Psoas muscle (tissue), 8 donors: ENCODE data around the gene OR2T1. TPM values are rescaled to one million over a fixed set of nuclear protein-coding genes. Genes with fewer than 3 reads are reported as not detected.

Source experiments
- ATAC-seq, 4 donors: fragments of 200-7000 bp; cut with Tn5 transposase; one replicate each; pipeline ENCODE4 v1.9.1; 2020; ENCODE audit warnings: moderate library complexity in 3 of 4, mild to moderate bottlenecking in 2 of 4
- DNase-seq, 2 donors: peaks; one replicate each; pipeline ENCODE4 v3.0.0-alpha.2; 2020
- H3K27ac ChIP-seq: fragments of 200-600 bp; one replicate; pipeline ENCODE4 v1.8.0; 2022
- H3K27me3 ChIP-seq, 3 donors: fragments of 200-600 bp in 1 of 3; one replicate each; pipeline versions ENCODE4 v1.6.1 to v1.8.0; 2013 to 2022; ENCODE audit warnings: low read length in 2 of 3, mild to moderate bottlenecking in 2 of 3, moderate library complexity in 1 of 3; ENCODE audit not compliant: insufficient read depth in 3 of 3
- H3K36me3 ChIP-seq, 2 donors: fragments of 200-600 bp in 1 of 2; one replicate each; pipeline versions ENCODE4 v1.6.1 to v1.8.0; 2013 to 2022; ENCODE audit warnings: low read depth in 1 of 2, mild to moderate bottlenecking in 1 of 2, moderate library complexity in 1 of 2; ENCODE audit not compliant: insufficient read depth in 1 of 2
- H3K4me1 ChIP-seq: fragments of 200-600 bp; one replicate; pipeline ENCODE4 v1.8.0; 2022
- H3K4me3 ChIP-seq: fragments of 200-600 bp; one replicate; pipeline ENCODE4 v1.8.0; 2022; ENCODE audit warnings: mild to moderate bottlenecking
- H3K9me3 ChIP-seq: fragments of 200-600 bp; one replicate; pipeline ENCODE4 v1.8.0; 2022
- WGBS, 3 donors: extraction: QIAGEN DNeasy Blood & Tissue Kit; methylation state at CpG; one replicate each; pipeline versions ENCODE4 v1.1.6 to v1.1.7; 2013; 5-methylcytosine and 5-hydroxymethylcytosine counted together
- intact Hi-C, 2 donors: fragments of 100-400 bp; cut with DNase I; formaldehyde crosslinking; loops; one replicate each; pipeline versions ENCODE4 v1.11.0 to v1.14.2; 2022
- polyA plus RNA-seq, 3 donors: library from polyadenylated mRNA; stranded (reverse); fragments of 200-250 nt; gene quantifications; one replicate each; pipeline ENCODE4 v1.2.3, GENCODE V29; 2013
- total RNA-seq, 4 donors: library from RNA; stranded (reverse); fragmentation: NEBNext Ultra II Directional in 2 of 4; extraction: Animal tissue kit (Norgen Biotek cat#: 25700) in 2 of 4; gene quantifications; one replicate each; pipeline versions ENCODE4 v1.2.1 to v1.2.4, GENCODE V29; 2021 to 2023
- TF ChIP-seq, protein P1 (sequence below): fragments of 200-600 bp; IDR thresholded peaks from one replicate; pipeline ENCODE4 v1.8.0; 2022; ENCODE audit warnings: antibody characterized with exemption
- donor health status: healthy with polysubstance abuse.
- donor health status: DM: no; HTN: no; CAD: no; lungs with moderate emphysema.
- donor health status: Bipolar disorder and iron deficiency.
- donor health status: healthy.
- donor health status: DM: yes; HTN: yes; CAD: no.
- donor health status: DM: no; HTN: no; CAD: no.
- donor health status: DM: no; HTN: no; CAD: no.
- donor health status: DM: yes; HTN: yes; CAD: no.

The OR2T1 gene
- total and polyA plus RNA-seq, 7 donors = not detected

DNA sequence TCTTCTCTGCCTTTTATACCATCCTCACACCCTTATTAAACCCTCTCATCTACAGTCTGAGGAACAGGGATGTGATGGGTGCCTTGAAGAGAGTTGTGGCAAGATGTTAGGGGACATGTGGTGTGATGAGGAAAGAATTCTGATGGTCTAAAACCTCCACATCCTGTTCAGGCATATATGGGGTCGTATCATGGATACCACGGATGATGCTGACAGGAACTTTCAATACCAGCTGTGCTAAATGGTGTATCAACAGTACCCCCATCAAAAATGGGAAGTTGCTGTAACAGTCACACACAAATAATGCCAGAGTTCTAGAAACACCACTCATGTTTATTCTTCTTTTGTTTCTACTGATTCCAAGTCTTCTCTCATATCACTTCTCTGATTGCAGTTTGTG lies 14.4 kb upstream of the OR2T1 start:
- no peaks in the 10 kb centered on the region for H3K9me3 ChIP-seq
- intact Hi-C loops = no loop called here

DNA sequence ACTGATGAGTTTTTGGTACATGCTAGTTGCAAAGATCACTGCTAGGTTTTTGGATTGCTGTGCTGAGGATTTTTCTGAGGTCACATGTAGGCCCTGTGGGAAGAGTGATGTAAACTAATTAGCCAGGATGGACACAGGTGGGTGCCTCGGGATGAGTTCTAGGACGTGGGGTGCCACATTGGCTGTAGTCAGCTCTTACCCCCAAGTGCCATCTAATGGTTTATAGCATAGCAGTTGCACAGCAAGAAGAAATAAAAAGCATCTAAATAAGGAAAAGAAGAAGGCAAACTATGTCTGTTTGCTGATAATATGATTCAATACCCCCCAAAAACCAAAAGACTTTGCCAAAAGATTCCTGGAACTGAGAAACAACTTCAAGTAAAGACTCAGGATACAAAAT lies 9.8 kb upstream of the OR2T1 start:
- no peaks in the 10 kb centered on the region for H3K27me3 ChIP-seq
- H3K4me3 ChIP-seq = no peak overlapping the region
- DNase-seq (no peak), ATAC-seq (no peak)
- 43 to 45% (median 45%) methylated on average over 2 of the region's 2 CpGs for WGBS, 3 donors
- H3K27ac ChIP-seq = no peak overlapping the region
- H3K9me3 ChIP-seq = no peaks in the 10 kb centered on the region
- TF ChIP-seq, protein P1, sequence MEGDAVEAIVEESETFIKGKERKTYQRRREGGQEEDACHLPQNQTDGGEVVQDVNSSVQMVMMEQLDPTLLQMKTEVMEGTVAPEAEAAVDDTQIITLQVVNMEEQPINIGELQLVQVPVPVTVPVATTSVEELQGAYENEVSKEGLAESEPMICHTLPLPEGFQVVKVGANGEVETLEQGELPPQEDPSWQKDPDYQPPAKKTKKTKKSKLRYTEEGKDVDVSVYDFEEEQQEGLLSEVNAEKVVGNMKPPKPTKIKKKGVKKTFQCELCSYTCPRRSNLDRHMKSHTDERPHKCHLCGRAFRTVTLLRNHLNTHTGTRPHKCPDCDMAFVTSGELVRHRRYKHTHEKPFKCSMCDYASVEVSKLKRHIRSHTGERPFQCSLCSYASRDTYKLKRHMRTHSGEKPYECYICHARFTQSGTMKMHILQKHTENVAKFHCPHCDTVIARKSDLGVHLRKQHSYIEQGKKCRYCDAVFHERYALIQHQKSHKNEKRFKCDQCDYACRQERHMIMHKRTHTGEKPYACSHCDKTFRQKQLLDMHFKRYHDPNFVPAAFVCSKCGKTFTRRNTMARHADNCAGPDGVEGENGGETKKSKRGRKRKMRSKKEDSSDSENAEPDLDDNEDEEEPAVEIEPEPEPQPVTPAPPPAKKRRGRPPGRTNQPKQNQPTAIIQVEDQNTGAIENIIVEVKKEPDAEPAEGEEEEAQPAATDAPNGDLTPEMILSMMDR = no peak
- H3K4me1 ChIP-seq = no peaks in the 10 kb centered on the region
- H3K36me3 ChIP-seq = no peaks in the 10 kb centered on the region
- intact Hi-C loops = no loop called here

More for the DNA sequence above, 14.4 kb upstream of the OR2T1 start:
- no peak for DNase-seq
- H3K27ac ChIP-seq = no peak overlapping the region
- no peak overlapping the region for H3K4me3 ChIP-seq
- TF ChIP-seq, protein P1 = no peak
- H3K36me3 ChIP-seq = no peaks in the 10 kb centered on the region
- no peaks in the 10 kb centered on the region for H3K27me3 ChIP-seq
- H3K4me1 ChIP-seq = no peaks in the 10 kb centered on the region
- no peak for ATAC-seq
- WGBS, 3 donors = 59 to 61% (median 61%) methylated on average over 2 of the region's 2 CpGs

DNA sequence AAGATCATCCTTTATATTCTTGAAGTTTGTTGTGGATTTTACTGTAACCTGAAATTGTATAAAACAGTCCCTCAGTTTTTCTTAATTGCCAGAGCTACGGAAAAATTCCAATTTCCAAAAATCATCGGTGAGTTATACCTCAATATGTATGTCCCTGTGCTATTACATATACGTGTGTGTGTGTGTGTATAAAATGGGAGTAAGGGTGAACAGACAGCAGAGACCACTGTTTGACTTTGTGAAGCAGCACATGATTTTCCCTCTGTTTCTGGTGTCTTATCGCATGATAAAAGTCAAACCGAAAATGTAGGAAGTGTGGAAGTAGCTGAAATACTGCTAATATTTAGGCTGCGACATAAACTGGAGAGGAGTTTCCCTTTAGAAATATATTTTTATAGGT lies 1.2 kb downstream of the OR2T1 start:
- no peaks in the 10 kb centered on the region for H3K4me1 ChIP-seq
- ATAC-seq (no peak), DNase-seq (no peak)
- no peak overlapping the region for H3K27ac ChIP-seq
- no peak overlapping the region for H3K4me3 ChIP-seq
- WGBS, 3 donors = 86 to 89% (median 88%) methylated on average over 6 of the region's 6 CpGs
- intact Hi-C loops = no loop called here
- H3K27me3 ChIP-seq = no peaks in the 10 kb centered on the region
- H3K36me3 ChIP-seq = no peaks in the 10 kb centered on the region
- no peaks in the 10 kb centered on the region for H3K9me3 ChIP-seq
- TF ChIP-seq, protein P1 = no peak

DNA sequence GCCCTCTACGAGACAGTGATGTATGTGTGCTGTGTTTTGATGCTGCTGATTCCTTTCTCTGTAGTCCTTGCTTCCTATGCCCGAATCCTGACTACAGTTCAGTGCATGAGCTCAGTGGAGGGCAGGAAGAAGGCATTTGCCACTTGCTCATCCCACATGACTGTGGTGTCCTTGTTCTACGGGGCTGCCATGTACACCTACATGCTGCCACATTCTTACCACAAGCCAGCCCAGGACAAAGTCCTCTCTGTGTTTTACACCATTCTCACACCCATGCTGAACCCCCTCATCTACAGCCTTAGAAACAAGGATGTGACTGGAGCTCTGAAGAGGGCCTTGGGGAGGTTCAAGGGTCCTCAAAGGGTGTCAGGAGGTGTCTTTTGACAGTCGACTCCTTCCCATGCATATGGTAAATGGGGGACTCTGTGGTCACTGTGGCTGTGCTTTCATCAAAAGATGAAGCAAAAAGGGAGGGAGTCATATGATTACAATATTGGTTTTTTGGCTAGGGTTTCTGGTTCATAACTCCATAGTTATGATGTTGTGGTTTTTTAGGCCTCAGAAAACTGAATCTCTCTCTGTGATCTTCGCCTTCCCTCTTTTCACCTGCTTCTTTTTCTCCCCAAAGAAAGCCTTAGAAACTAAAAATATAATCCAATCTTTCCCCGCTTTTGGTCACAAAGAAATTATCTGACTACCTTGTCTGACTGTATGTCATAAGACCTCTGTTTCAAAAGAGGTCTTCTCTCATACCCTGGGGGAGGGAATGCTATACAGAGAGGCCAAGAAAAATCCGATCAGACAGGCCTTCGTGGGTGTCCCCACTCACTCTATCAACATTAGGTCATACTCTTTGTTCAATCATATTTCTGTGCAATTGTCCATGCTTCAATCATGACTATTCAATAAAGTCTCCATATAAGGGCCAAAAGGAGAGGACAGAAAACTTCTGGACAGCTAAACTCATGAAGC lies 4.2 kb downstream of the OR2T1 start:
- H3K36me3 ChIP-seq = no peaks in the 10 kb centered on the region
- WGBS, 3 donors = 57 to 74% (median 62%) methylated on average over 8 of the region's 8 CpGs
- no peak for ATAC-seq
- intact Hi-C loops = no loop called here
- no peak overlapping the region for H3K4me3 ChIP-seq
- H3K9me3 ChIP-seq = no peaks in the 10 kb centered on the region
- TF ChIP-seq, protein P1 = no peak
- no peaks in the 10 kb centered on the region for H3K27me3 ChIP-seq
- no peak for DNase-seq
- no peaks in the 10 kb centered on the region for H3K4me1 ChIP-seq
- H3K27ac ChIP-seq = no peak overlapping the region
